NCI-H146 treated with DMSO at 0.1 percent for 48 hours (cell line): Measurements from ENCODE around the gene CSTPP1.
"Not testable (repeated sequence)": the region's sequence is repeated elsewhere in the genome, so short reads cannot be mapped to it uniquely, and the experiment has no call there.

ENCODE experiments used
- DNase-seq: peaks from one replicate; lab custom pipeline; 2025; ENCODE audit not compliant: unreplicated experiment; lab: John Stamatoyannopoulos, UW

The CSTPP1 gene

GRCh38 chr11:46984987-46985386 lies 48.4 kb downstream of the CSTPP1 start:
- no peak for DNase-seq

- DNase-seq = no peak
These were observed 50.6 kb downstream of the CSTPP1 start for GRCh38 chr11:46987183-46987582.

GRCh38 chr11:46989810-46990487 lies 53.4 kb downstream of the CSTPP1 start:
- not testable (repeated sequence) for DNase-seq

GRCh38 chr11:46991391-46991790 lies 54.8 kb downstream of the CSTPP1 start:
- DNase-seq = no peak

- DNase-seq = not testable (repeated sequence)
These were observed 55.8 kb downstream of the CSTPP1 start for GRCh38 chr11:46992386-46992785.

- DNase-seq = not testable (repeated sequence)
These were observed 61.2 kb downstream of the CSTPP1 start for GRCh38 chr11:46997796-46998195.

- no peak for DNase-seq
These were observed 62.7 kb downstream of the CSTPP1 start for GRCh38 chr11:46999217-46999616.

- no peak for DNase-seq
These were observed 63.5 kb downstream of the CSTPP1 start for GRCh38 chr11:47000033-47000432.

GRCh38 chr11:47001781-47002181 lies 65.2 kb downstream of the CSTPP1 start:
- DNase-seq = peak; percentile 62

GRCh38 chr11:47002390-47002789 lies 65.8 kb downstream of the CSTPP1 start:
- no peak for DNase-seq

- no peak for DNase-seq
These were observed 66.8 kb downstream of the CSTPP1 start for GRCh38 chr11:47003180-47003877.

- DNase-seq = peak; percentile 24
These were observed 68.1 kb downstream of the CSTPP1 start for GRCh38 chr11:47004595-47005033.

GRCh38 chr11:47005441-47005840 lies 68.9 kb downstream of the CSTPP1 start:
- no peak for DNase-seq

GRCh38 chr11:47007579-47007978 lies 71.0 kb downstream of the CSTPP1 start:
- DNase-seq = no peak

- DNase-seq = no peak
These were observed 73.6 kb downstream of the CSTPP1 start for GRCh38 chr11:47010179-47010578.

- no peak for DNase-seq
These were observed 77.5 kb downstream of the CSTPP1 start for GRCh38 chr11:47014097-47014496.

- no peak for DNase-seq
These were observed 82.1 kb downstream of the CSTPP1 start for GRCh38 chr11:47018637-47019036.

GRCh38 chr11:47020793-47021526 lies 84.4 kb downstream of the CSTPP1 start:
- peak; percentile 80 for DNase-seq

- no peak for DNase-seq
These were observed 84.9 kb downstream of the CSTPP1 start for GRCh38 chr11:47021527-47021818.

GRCh38 chr11:47021965-47022364 lies 85.4 kb downstream of the CSTPP1 start:
- no peak for DNase-seq

- DNase-seq = no peak
These were observed 91.9 kb downstream of the CSTPP1 start for GRCh38 chr11:47028195-47029093.
